ENCODE measurements around the gene ZNF835. TPM values are rescaled to one million over a fixed set of nuclear protein-coding genes. Genes with fewer than 3 reads are reported as not detected.

ZNF835 gene
- total RNA-seq, 2 donors from 2014 or later, result 4.0 to 4.2 TPM

DNA sequence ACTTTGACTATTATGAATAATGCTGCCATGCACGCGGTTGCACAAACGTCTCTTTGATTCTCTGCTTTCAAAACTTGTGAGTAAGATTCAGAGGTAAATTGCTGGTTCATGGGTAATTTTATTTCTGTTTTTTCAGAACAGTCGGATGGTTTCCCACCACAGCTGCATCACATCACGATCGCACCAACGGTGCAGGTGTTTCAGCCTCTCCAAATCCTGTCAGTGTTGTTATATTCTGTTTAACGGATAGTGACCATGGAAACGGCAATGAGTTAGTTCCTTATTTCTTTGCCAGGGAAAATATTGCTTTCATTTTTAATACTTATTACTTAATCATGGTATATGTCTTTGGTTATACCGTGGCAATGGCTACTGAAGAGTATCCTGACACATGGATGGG lies 19.1 kb upstream of the ZNF835 start:
- H3K4me3 ChIP-seq, result no peak overlapping the region
- ATAC-seq, result no peak
- no peak overlapping the region for H3K27ac ChIP-seq
- H3K27me3 ChIP-seq, result no peaks in the 10 kb centered on the region
- 66 to 77% methylated on average over 10 of the region's 10 CpGs for WGBS, 2 donors
- intact Hi-C loops (cut with DNase I), result no loop called here
- no peak for TF ChIP-seq POLR2A (IDR thresholded peaks at IDR 0.05)
- DNase-seq, result no peak
- no peaks in the 10 kb centered on the region for H3K36me3 ChIP-seq (replicated peaks in 1 of 2; ENCODE audit: insufficient read depth in 1 of 2, low read depth in 2 of 2)
- H3K4me1 ChIP-seq, result no peaks in the 10 kb centered on the region
- H3K9me3 ChIP-seq, result no peaks in the 10 kb centered on the region

DNA sequence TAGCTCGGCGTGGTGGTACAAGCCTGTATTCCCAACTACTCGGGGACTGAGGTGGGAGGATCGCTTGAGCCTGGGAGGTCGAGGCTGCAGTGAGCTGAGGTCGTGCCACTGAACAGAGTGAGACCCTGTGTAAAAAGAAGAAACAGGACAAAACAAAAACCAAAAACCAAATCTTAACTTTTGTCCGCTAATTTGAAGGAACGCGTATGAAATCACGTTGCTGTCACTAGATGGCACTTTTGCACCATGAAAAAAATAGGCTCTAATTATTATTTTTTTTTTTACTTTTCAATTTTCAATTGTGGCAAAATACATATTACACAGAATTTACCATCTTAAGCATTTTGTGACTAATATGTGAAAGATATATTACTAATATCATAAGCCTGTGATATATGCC lies 17.6 kb upstream of the ZNF835 start:
- Histone ChIP-seq H3K27me3 (no peaks in the 10 kb centered on the region), H3K4me3 (no peak overlapping the region), H3K4me1 (no peaks in the 10 kb centered on the region), H3K36me3 (replicated peaks in 1 of 2; ENCODE audit: insufficient read depth in 1 of 2, low read depth in 2 of 2) (no peaks in the 10 kb centered on the region), H3K27ac (no peak overlapping the region), H3K9me3 (no peaks in the 10 kb centered on the region)
- ATAC-seq, result no peak
- 71 to 73% methylated on average over 10 of the region's 10 CpGs for WGBS, 2 donors
- no peak for DNase-seq
- intact Hi-C loops (cut with DNase I), result no loop called here
- no peak for TF ChIP-seq POLR2A (IDR thresholded peaks at IDR 0.05)
- TF ChIP-seq, protein P1, sequence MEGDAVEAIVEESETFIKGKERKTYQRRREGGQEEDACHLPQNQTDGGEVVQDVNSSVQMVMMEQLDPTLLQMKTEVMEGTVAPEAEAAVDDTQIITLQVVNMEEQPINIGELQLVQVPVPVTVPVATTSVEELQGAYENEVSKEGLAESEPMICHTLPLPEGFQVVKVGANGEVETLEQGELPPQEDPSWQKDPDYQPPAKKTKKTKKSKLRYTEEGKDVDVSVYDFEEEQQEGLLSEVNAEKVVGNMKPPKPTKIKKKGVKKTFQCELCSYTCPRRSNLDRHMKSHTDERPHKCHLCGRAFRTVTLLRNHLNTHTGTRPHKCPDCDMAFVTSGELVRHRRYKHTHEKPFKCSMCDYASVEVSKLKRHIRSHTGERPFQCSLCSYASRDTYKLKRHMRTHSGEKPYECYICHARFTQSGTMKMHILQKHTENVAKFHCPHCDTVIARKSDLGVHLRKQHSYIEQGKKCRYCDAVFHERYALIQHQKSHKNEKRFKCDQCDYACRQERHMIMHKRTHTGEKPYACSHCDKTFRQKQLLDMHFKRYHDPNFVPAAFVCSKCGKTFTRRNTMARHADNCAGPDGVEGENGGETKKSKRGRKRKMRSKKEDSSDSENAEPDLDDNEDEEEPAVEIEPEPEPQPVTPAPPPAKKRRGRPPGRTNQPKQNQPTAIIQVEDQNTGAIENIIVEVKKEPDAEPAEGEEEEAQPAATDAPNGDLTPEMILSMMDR (IDR thresholded peaks at IDR 0.05), result peak in 1 of 7 experiments; percentile 4

DNA sequence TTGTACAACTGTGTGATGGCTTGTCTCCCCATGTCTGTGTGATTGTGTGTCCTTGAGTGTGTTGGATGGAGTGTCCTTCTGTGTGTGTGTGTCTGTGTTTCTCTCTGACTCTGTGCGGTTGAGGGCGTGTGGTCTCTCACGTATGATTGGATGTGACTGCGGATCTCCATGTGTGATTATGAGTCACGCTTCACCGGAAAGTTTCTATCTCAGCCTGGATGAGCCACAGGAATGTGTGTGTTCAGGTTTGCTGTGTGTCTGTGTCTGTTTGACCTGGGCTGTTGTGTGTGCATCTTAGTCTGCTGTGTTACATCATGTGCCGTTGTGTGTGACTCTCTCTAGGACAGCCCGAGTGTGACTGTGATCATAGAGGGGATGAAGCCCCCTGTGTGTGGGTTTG lies 15.5 kb upstream of the ZNF835 start:
- TF ChIP-seq POLR2A (IDR thresholded peaks at IDR 0.05), result no peak
- TF ChIP-seq, protein P1 (IDR thresholded peaks at IDR 0.05), result no peak
- Histone ChIP-seq H3K9me3 (no peaks in the 10 kb centered on the region), H3K36me3 (replicated peaks in 1 of 2; ENCODE audit: insufficient read depth in 1 of 2, low read depth in 2 of 2) (no peaks in the 10 kb centered on the region), H3K4me1 (no peaks in the 10 kb centered on the region), H3K27ac (no peak overlapping the region), H3K4me3 (no peak overlapping the region), H3K27me3 (no peaks in the 10 kb centered on the region)
- ATAC-seq (no peak), DNase-seq (no peak)
- 68 to 84% methylated on average over 8 of the region's 8 CpGs for WGBS, 2 donors
- intact Hi-C loops (cut with DNase I), result no loop called here

DNA sequence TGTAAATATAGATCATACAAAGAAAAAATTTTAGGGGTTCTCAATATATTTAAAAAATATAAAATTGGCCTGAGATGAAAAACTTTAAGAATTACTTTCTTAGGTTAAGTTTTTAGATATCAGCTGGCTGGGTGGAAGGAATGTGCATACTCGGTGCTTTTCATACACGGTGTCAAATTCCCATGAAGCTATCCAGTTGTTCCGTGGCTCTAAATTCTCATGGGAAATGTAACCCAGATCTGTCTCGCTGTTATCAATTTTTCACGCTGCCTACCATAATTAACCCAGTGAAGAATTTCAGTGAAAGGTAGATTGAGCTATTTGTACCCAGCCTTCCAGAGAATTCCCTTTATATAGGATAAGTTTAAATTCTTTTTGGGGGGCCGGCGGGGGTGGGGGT lies 11.6 kb upstream of the ZNF835 start:
- ATAC-seq, result no peak
- no peaks in the 10 kb centered on the region for H3K4me1 ChIP-seq
- no peaks in the 10 kb centered on the region for H3K36me3 ChIP-seq (replicated peaks in 1 of 2; ENCODE audit: insufficient read depth in 1 of 2, low read depth in 2 of 2)
- TF ChIP-seq, protein P1 (IDR thresholded peaks at IDR 0.05), result no peak
- TF ChIP-seq POLR2A (IDR thresholded peaks at IDR 0.05), result no peak
- H3K27ac ChIP-seq, result no peak overlapping the region
- intact Hi-C loops (cut with DNase I), result no loop called here
- no peaks in the 10 kb centered on the region for H3K9me3 ChIP-seq
- no peak for DNase-seq
- 13 to 19% methylated on average over 7 of the region's 7 CpGs for WGBS, 2 donors
- no peak overlapping the region for H3K4me3 ChIP-seq
- no peaks in the 10 kb centered on the region for H3K27me3 ChIP-seq

DNA sequence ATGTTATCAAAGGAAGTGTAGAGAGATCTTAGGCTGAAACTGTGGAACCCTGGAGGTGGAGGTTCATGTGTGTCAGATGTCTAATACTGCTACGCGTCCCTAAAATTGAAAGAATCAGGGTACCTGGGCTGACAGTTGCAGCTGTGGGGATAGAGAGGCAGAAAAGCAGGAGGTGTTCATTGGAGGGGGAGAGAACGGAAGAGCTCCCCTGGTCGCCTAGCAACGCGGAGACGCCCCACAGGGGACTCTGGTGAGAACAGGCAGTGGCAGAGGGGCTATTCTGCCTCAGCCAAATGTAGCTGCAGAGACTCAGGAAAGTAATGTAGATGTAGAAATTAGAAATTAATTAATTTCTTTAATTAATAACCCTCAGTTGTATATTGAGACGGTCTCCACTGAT lies 10.1 kb upstream of the ZNF835 start:
- no peak for TF ChIP-seq POLR2A (IDR thresholded peaks at IDR 0.05)
- TF ChIP-seq, protein P1 (IDR thresholded peaks at IDR 0.05), result no peak
- Histone ChIP-seq H3K27me3 (no peaks in the 10 kb centered on the region), H3K4me3 (no peak overlapping the region), H3K36me3 (replicated peaks in 1 of 2; ENCODE audit: insufficient read depth in 1 of 2, low read depth in 2 of 2) (no peaks in the 10 kb centered on the region), H3K27ac (no peak overlapping the region), H3K4me1 (no peaks in the 10 kb centered on the region), H3K9me3 (no peaks in the 10 kb centered on the region)
- ATAC-seq (no peak), DNase-seq (no peak)
- intact Hi-C loops (cut with DNase I), result no loop called here
- WGBS, 2 donors, result 76 to 83% methylated on average over 8 of the region's 8 CpGs

All from body of pancreas (tissue), 4 donors.